T-cell (primary cell): ENCODE measurements around the gene CYP2A6. TPM values are rescaled to one million over a fixed set of nuclear protein-coding genes. Genes with fewer than 3 reads are reported as not detected.
"Not testable (repeated sequence)": the region's sequence is repeated elsewhere in the genome, so short reads cannot be mapped to it uniquely, and the experiment has no call there.

Experiments used
- ATAC-seq, 4 experiments: fragments of 200-7000 bp in 3 of 4; fragments of 150-1000 bp in 1 of 4; cut with Tn5 transposase; replicated peaks in 1 of 4; 1 replicate in 3 of 4; 2 replicates in 1 of 4; pipeline ENCODE4 v1.10.0; 2021; ENCODE audit warnings: moderate library complexity in 3 of 4, mild to moderate bottlenecking in 2 of 4, moderate number of reproducible peaks in 1 of 4
- CTCF ChIA-PET, 2 donors: fragments of 300-600 bp; sonication (Branson Sonifier 250); formaldehyde crosslinking; loops; one replicate each; lab custom pipeline; 2022; ENCODE audit warnings: antibody characterized with exemption in 2 of 2; lab: Charles Lee
- POLR2A ChIA-PET, 2 donors: fragments of 300-600 bp; sonication (Branson Sonifier 250); formaldehyde crosslinking; loops; one replicate each; lab custom pipeline; 2022; ENCODE audit warnings: antibody characterized with exemption in 2 of 2; lab: Charles Lee
- DNase-seq, 35 experiments: peaks; one replicate each; pipeline versions ENCODE4 v3.0.0 to v3.0.0-alpha.2; 2013 to 2023
- H3K27ac ChIP-seq: one replicate; pipeline ENCODE4 v1.5.1; 2013; ENCODE audit warnings: low read length
- H3K27me3 ChIP-seq, 2 experiments: replicated peaks in 1 of 2; 1 replicate in 1 of 2; 2 replicates in 1 of 2; pipeline versions ENCODE4 v1.6.1 to v1.7.0; 2013; ENCODE audit warnings: low read length in 1 of 2, mixed read lengths in 1 of 2; ENCODE audit not compliant: control insufficient read depth in 2 of 2, insufficient read depth in 2 of 2; ENCODE audit errors: extremely low read depth in 1 of 2
- H3K36me3 ChIP-seq, 2 donors: 1 replicate in 1 of 2; 2 replicates in 1 of 2; pipeline versions ENCODE4 v1.6.1 to v1.7.0; 2013; ENCODE audit warnings: low read length in 1 of 2; ENCODE audit not compliant: control insufficient read depth in 2 of 2, insufficient read depth in 1 of 2; ENCODE audit errors: extremely low read depth in 1 of 2
- H3K4me1 ChIP-seq, 2 experiments: 1 replicate in 1 of 2; 2 replicates in 1 of 2; pipeline versions ENCODE4 v1.6.1 to v1.7.0; 2013; ENCODE audit warnings: low read length in 2 of 2, mixed read lengths in 1 of 2; ENCODE audit not compliant: insufficient read depth in 2 of 2, control insufficient read depth in 1 of 2; ENCODE audit errors: extremely low read depth in 1 of 2
- H3K4me3 ChIP-seq, 2 donors: 1 replicate in 1 of 2; 2 replicates in 1 of 2; pipeline versions ENCODE4 v1.5.1 to v1.7.0; 2013; ENCODE audit warnings: mild to moderate bottlenecking in 2 of 2, low read length in 1 of 2, moderate library complexity in 1 of 2; ENCODE audit not compliant: control insufficient read depth in 1 of 2; ENCODE audit errors: extremely low read depth in 1 of 2
- H3K9me3 ChIP-seq: 2 replicates; pipeline ENCODE4 v1.7.0; 2013
- H3K27ac Mint-ChIP-seq, 2 donors: one replicate each; pipeline ENCODE4 v1.8.0; 2020 to 2021; ENCODE audit warnings: mild to moderate bottlenecking in 2 of 2, mixed read lengths in 2 of 2
- H3K27me3 Mint-ChIP-seq, 2 donors: one replicate each; pipeline ENCODE4 v1.8.0; 2021 to 2022; ENCODE audit warnings: mixed read lengths in 2 of 2
- H3K36me3 Mint-ChIP-seq: one replicate; pipeline ENCODE4 v1.8.0; 2021; ENCODE audit warnings: mixed read lengths
- H3K4me1 Mint-ChIP-seq, 3 donors: one replicate each; pipeline ENCODE4 v1.8.0; 2020 to 2022; ENCODE audit warnings: mixed read lengths in 3 of 3, mild to moderate bottlenecking in 1 of 3
- H3K4me3 Mint-ChIP-seq, 3 donors: one replicate each; pipeline ENCODE4 v1.8.0; 2020 to 2022; ENCODE audit warnings: mild to moderate bottlenecking in 3 of 3, mixed read lengths in 3 of 3, moderate library complexity in 3 of 3
- H3K9me3 Mint-ChIP-seq, 3 donors: one replicate each; pipeline ENCODE4 v1.8.0; 2020 to 2022; ENCODE audit warnings: mixed read lengths in 3 of 3
- WGBS: methylation state at CpG from one replicate; pipeline ENCODE4 v1.1.5; 2013; ENCODE audit warnings: missing lambda C conversion rate; ENCODE audit not compliant: insufficient coverage; 5-methylcytosine and 5-hydroxymethylcytosine counted together
- total RNA-seq, 35 experiments: library from RNA in 6 of 35; stranded (reverse) in 6 of 35; fragments of 120-200 nt in 1 of 35; gene quantifications; one replicate each; pipeline versions ENCODE4 v1.2.1 to v1.2.4 and lab custom pipeline; 2013 to 2026

CYP2A6 gene
- total RNA-seq, 5 donors from 2014 or later (not counting 1 experiment from before 2014, with no cell fraction given): 0.59 to 1.1 (median 0.66) TPM; not detected in 2

DNA sequence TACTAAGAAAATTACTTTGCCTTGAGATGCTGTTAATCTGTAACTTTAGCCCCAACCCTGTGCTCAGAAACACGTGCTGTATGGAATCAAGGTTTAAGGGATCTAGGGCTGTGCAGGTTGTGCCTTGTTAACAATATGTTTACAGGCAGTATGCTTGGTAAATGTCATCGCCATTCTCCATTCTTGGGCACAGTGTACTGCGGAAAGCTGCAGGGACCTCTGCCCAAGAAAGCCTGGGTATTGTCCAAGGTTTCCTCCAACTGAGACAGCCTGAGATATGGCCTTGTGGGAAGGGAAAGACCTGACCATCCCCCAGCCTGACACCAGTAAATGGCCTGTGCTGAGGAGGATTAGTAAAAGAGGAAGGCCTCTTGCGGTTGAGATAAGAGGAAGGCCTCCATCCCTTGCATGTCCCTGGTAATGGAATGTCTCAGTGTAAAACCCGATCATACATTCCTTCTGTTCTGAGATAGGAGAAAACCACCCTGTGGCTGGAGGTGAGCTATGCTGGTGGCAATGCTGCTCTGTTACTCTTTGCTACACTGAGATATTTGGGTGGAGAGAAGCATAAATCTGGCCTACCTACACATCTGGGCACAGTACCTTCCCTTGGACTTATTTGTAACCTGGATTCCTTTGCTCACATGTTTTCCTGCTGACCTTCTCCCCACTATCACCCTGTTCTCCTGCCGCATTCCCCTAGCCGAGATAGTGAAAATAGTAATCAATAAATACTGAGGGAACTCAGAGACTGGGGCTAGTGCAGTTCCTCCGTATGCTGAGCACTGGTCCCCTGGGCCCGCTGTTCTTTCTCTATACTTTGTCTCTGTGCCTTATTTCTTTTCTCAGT is 27.3 kb downstream of the CYP2A6 start:
- H3K27me3 ChIP-seq, H3K9me3 Mint-ChIP-seq, ATAC-seq, H3K9me3 ChIP-seq, H3K36me3 ChIP-seq, H3K4me3 Mint-ChIP-seq, H3K27me3 Mint-ChIP-seq, CTCF ChIA-PET, H3K4me3 ChIP-seq, H3K27ac ChIP-seq, DNase-seq, POLR2A ChIA-PET: not testable (repeated sequence)
- peaks cover 11 to 61% of the 10 kb centered on the region in 2 experiments for H3K4me1 ChIP-seq
- Mint-ChIP-seq H3K27ac (peak overlapping the region in 1 of 2 donors; percentile 43), H3K36me3 (peaks cover 11% of the 10 kb centered on the region), H3K4me1 (peaks cover 43 to 55% (median 44%) of the 10 kb centered on the region in 3 donors)
- 100% methylated on average over 4 of the region's 9 CpGs for whole genome bisulfite sequencing

- H3K4me3 ChIP-seq: no peak overlapping the region
- no peak overlapping the region for H3K27ac ChIP-seq
- no peaks in the 10 kb centered on the region for H3K27me3 ChIP-seq
- DNase-seq (no peak), ATAC-seq (no peak)
- Mint-ChIP-seq H3K9me3 (no peaks in the 10 kb centered on the region), H3K4me3 (no peak overlapping the region), H3K27me3 (no peaks in the 10 kb centered on the region), H3K36me3 (peaks cover 7% of the 10 kb centered on the region), H3K4me1 (peaks cover 43 to 54% (median 46%) of the 10 kb centered on the region in 3 donors), H3K27ac (peak overlapping the region in 1 of 2 donors; percentile 43)
- no peaks in the 10 kb centered on the region for H3K9me3 ChIP-seq
- POLR2A ChIA-PET: no interaction called here
- H3K36me3 ChIP-seq: no peaks in the 10 kb centered on the region
- CTCF ChIA-PET: interaction anchor here in 1 of 2 donors (0.6 kb wide), 1 partner anchor 140 kb away, joined by 4 read pairs; no protein-coding TSS in a partner anchor
- peaks cover 10 to 55% of the 10 kb centered on the region in 2 experiments for H3K4me1 ChIP-seq
- 95% methylated on average over 22 of the region's 22 CpGs for WGBS
Measured at GRCh38 chr19:40822161-40822560, 28.1 kb downstream of the CYP2A6 start.

GRCh38 chr19:40819479-40820234 is 30.6 kb downstream of the CYP2A6 start:
- ChIA-PET CTCF (interaction anchor here in 1 of 2 donors (0.6 to 2.8 kb wide), 9 partner anchors 13 to 158 kb away, joined by 3 to 11 read pairs (median 4); partner anchors contain the start of genes ACTMAP, EGLN2, RAB4B and SNRPA), POLR2A (interaction anchor here in 1 of 2 donors (0.6 kb wide), 1 partner anchor 159 kb away, joined by 4 read pairs; no protein-coding TSS in a partner anchor)
- Histone ChIP-seq H3K4me1 (peaks cover 7 to 31% of the 10 kb centered on the region in 2 experiments), H3K27ac (peak overlapping the region; percentile 25)
- ATAC-seq: peak in 3 of 4 experiments; percentile 19 to 48 (median 36)
- not testable (repeated sequence) for H3K36me3 ChIP-seq, H3K27me3 ChIP-seq, H3K9me3 Mint-ChIP-seq, H3K9me3 ChIP-seq, H3K36me3 Mint-ChIP-seq, H3K27me3 Mint-ChIP-seq, H3K4me3 ChIP-seq
- DNase-seq: peak in 31 of 35 experiments; percentile 34 to 80 (median 64)
- WGBS: no CpG with 5 or more reads among the region's 6 CpGs
- peak overlapping the region in 1 of 3 donors; percentile 13 for H3K4me3 Mint-ChIP-seq
- H3K4me1 Mint-ChIP-seq: peaks cover 25 to 35% (median 32%) of the 10 kb centered on the region in 3 donors
- peak overlapping the region; percentile 75 to 82 for H3K27ac Mint-ChIP-seq

GRCh38 chr19:40818480-40819399 is 31.5 kb downstream of the CYP2A6 start:
- ATAC-seq (peak; percentile 85 to 95 (median 88)), DNase-seq (peak; percentile 51 to 86 (median 75))
- H3K27me3 Mint-ChIP-seq, H3K9me3 ChIP-seq, H3K9me3 Mint-ChIP-seq, H3K36me3 ChIP-seq, H3K27me3 ChIP-seq, POLR2A ChIA-PET, H3K36me3 Mint-ChIP-seq: not testable (repeated sequence)
- H3K4me1 Mint-ChIP-seq: peaks cover 25 to 34% (median 33%) of the 10 kb centered on the region in 3 donors
- CTCF ChIA-PET: interaction anchor here in 1 of 2 donors (0.6 to 2.8 kb wide), 7 partner anchors 12 to 157 kb away, joined by 3 to 11 read pairs (median 5); partner anchors contain the start of genes ACTMAP, EGLN2, RAB4B and SNRPA
- Histone ChIP-seq H3K27ac (peak overlapping the region; percentile 66), H3K4me1 (peaks cover 7 to 26% of the 10 kb centered on the region in 2 experiments), H3K4me3 (peak overlapping the region; percentile 29 to 48)
- WGBS: 27% methylated on average over 17 of the region's 36 CpGs
- H3K27ac Mint-ChIP-seq: peak overlapping the region; percentile 50 to 75
- H3K4me3 Mint-ChIP-seq: peak overlapping the region; percentile 71 to 83 (median 79)

DNA sequence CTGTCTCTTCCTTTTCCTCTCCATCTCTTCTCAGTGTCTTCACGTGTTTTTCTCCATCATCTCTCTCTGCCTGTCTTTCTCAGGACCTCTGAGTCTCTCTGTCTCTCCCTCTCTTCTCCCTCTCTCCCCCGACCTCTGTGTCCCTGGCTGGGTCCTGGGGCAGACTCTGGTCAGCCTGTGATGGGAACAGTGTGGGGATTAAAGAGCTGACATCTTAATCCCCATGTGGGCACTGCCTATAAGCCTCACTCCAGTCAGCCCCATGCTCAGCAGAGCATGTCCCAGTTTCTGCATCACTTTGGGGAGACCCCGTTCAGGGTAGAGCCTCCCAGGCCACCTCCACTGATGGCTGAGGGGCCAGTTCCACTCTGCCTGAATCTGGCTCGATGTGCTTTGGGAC is 35.0 kb downstream of the CYP2A6 start:
- no peaks in the 10 kb centered on the region for H3K9me3 ChIP-seq
- H3K27me3 ChIP-seq: peaks cover 0 to 5% of the 10 kb centered on the region in 2 experiments
- no peaks in the 10 kb centered on the region for H3K36me3 Mint-ChIP-seq
- H3K4me1 ChIP-seq: peaks cover 10 to 47% of the 10 kb centered on the region in 2 experiments
- H3K4me1 Mint-ChIP-seq: peaks cover 42 to 63% (median 53%) of the 10 kb centered on the region in 3 donors
- no peak for ATAC-seq
- ChIA-PET CTCF (no interaction called here), POLR2A (no interaction called here)
- no peak overlapping the region for H3K4me3 Mint-ChIP-seq
- H3K4me3 ChIP-seq: no peak overlapping the region
- no peak overlapping the region for H3K27ac ChIP-seq
- peak overlapping the region in 1 of 2 donors; percentile 45 for H3K27ac Mint-ChIP-seq
- DNase-seq: no peak
- H3K9me3 Mint-ChIP-seq: no peaks in the 10 kb centered on the region
- no peaks in the 10 kb centered on the region for H3K27me3 Mint-ChIP-seq
- no peaks in the 10 kb centered on the region for H3K36me3 ChIP-seq
- WGBS: 100% methylated on average over 1 of the region's 4 CpGs
